GM21367 (cell line): ENCODE results near the gene MOV10.

Source experiments
- ATAC-seq: cut with Tn5 transposase; IDR thresholded peaks from one replicate; pipeline ENCODE4 v1.9.1; 2021; ENCODE audit not compliant: unreplicated experiment

The MOV10 gene

GRCh38 chr1:112673592-112674439, 643 bp upstream of the MOV10 start:
- ATAC-seq, result no peak

GRCh38 chr1:112674986-112675727, 698 bp downstream of the MOV10 start:
- ATAC-seq, result no peak

- no peak for ATAC-seq
Measured at GRCh38 chr1:112675728-112676381, 1.4 kb downstream of the MOV10 start.

DNA sequence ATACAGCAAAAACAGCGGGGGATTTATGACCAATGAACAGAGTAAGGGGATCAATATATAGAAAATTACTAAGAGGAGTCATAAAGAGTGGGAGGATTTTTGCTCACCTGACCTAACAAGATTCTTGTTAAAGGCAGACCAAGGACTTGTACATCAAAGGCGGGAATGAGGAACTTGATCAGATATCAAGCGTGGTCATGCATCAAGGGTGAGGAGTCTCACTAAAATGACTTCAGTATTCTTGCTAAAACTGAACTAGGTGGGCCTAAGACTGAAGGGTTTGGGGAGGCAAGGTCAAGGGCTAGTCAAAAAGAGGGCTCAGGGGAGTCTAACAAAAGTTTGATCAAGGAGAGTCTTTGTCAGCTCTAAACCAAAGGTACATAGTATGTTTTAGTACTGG, 2.1 kb downstream of the MOV10 start:
- ATAC-seq, result no peak

GRCh38 chr1:112677501-112677900, 3.0 kb downstream of the MOV10 start:
- no peak for ATAC-seq

DNA sequence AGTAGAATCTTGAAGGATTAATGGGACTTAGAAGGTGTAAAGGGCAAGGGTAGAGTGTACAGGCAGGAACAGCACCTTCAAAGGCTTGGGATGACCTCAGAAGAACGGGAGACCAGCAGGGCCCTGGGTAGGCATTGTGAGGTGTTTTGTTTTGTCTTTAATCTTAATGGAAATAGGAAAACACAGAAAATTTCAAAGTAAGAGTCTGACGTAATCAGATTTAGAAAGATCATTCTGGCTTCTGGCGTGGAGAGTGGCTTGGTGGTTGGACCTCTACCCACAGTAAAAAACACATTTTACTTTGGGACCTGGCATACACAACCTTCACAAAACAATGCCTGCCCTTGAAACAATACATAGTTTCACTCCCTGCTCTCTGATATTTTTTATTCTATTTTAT, 4.1 kb downstream of the MOV10 start:
- ATAC-seq, result no peak

GRCh38 chr1:112685913-112686312, 11.5 kb downstream of the MOV10 start:
- no peak for ATAC-seq

DNA sequence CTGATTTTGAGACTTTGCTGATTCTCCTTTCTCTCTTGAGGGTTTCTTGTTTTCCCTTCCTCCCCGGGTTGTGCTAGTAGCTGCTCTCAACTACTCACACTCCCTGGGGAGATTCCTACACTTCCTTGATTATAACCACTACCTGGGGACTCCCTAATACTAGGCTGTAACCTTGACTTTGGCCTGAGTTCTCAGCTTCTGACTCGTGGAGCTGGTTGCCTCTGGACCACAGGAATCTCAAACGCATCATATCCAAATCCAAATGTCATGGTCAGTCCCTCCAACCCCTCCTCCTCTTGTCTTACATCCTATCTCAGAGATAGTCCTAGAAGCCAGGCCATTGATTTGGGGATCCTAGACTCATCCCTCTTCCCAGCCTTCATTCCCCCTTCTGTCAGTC, 12.0 kb downstream of the MOV10 start:
- ATAC-seq, result no peak

DNA sequence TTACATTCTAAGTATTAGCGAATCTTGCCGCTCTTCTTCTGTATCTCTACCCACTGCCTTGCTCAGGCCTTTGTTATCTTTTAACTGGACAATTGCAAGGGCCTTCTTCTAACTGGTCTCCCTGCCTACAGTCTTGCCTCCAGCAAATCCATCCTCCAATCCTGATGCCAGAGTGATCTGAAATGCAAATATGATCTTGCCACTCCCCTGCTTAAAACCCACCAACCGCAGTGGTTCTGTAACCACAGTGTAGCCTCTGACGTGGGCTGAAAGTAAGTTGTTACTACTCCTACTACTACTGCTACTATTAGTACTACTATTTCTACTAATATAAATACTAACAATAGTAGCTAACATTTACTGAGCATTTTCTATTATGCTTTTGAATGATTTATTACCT, 12.4 kb downstream of the MOV10 start:
- ATAC-seq, result no peak

DNA sequence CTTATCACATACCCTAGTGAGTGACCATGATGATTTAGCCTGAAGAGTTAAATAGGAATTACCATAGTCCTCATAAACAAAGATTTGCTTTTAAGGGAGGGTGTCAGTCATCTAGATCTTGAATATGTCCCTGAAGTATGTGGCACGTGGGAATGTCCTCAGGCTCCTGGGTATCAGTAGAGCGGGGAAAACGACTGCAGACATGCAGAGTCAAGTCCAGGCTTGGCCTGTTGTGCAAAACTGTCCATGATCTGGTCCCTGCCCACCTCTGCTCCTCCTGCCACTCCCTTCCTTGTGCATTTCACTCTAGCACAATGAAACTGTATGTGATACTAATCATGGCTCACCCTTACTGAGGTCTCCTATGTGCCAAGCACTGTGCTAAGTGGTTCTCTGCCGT, 12.9 kb downstream of the MOV10 start:
- no peak for ATAC-seq

DNA sequence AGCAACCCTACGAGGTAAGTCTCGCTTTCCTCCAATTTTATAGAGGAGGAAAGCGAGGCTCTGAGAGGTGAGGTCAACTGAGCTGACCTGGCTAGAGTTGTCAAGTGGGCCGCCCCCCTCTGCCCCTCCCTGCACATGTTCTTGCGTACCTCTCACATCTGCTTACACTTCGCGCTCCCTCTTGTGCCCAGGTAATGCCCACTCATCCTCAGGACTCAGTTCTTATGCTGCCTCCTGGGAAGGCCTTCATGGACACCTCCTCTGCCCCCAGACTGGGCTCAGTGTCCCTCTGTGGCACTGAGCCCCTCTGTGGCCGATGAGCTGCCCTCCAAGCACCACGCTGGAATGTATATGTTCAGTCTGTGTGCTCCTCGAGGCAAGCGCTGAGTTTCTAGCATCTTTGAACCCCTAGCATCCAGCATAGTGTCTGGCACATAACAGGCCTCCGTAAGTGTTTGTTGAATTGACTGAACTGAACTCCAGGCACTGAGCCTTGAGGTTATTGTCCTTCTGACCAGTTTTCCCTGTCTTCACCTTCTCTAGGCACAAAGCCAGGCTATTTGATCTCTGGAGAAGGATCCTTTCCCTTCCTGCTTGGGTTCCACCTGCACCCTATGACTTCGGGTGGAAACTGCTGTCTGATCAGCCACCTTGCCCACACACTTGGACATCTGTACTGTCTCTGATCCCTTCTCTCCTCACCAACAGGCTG, 13.5 kb downstream of the MOV10 start:
- no peak for ATAC-seq

GRCh38 chr1:112688781-112689193, 14.3 kb downstream of the MOV10 start:
- no peak for ATAC-seq

GRCh38 chr1:112689196-112689841, 14.9 kb downstream of the MOV10 start:
- ATAC-seq, result no peak

DNA sequence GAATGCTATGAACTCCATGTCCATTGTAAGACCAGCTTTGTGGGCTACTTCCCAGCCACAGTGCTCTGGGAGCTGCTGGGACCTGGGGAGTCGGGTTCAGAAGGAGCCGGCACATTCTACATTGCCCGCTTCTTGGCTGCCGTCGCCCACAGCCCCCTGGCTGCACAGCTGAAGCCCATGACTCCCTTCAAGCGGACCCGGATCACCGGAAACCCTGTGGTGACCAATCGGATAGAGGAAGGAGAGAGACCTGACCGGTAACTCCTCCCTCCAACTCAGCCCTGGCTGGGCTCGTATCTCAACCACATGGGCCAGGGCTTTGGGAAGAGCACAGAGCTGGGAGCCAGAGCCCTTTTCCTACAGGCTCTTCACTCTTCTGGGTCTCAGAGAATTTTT, 15.4 kb downstream of the MOV10 start:
- no peak for ATAC-seq

DNA sequence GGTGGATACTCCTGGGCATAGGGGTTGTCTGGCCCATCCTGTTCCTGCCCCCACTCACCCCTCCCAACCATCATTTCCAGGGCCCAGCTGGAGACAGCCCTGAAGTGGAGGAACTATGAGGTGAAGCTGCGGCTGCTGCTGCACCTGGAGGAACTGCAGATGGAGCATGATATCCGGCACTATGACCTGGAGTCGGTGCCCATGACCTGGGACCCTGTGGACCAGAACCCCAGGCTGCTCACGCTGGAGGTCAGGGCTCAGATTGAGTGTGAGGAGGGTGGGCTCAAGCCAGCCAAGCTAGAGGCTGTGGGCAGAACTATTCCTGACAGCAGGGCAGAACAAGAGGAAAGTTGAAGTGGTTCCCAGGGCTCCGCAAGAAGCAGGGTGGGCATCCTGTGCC, 18.2 kb downstream of the MOV10 start:
- ATAC-seq, result no peak

- ATAC-seq, result no peak
Measured at GRCh38 chr1:112693821-112694220, 19.4 kb downstream of the MOV10 start.

DNA sequence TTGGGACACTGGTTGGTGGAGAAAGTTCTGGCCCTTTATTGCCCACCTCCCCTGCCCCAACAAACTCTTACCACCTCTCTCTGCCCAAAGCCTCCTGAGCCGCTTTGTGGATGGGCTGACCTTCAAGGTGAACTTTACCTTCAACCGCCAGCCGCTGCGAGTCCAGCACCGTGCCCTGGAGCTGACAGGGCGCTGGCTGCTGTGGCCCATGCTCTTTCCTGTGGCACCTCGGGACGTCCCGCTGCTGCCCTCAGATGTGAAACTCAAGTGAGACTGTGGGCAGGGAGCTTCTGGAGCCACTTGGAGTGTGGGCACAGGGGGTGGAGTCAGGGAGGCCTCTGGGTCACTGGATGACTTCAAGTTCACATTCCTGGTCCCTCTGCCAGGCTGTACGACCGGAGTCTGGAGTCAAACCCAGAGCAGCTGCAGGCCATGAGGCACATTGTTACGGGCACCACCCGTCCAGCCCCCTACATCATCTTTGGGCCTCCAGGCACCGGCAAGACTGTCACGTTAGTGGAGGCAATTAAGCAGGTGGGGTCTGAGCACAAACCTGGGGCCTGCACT, 20.0 kb downstream of the MOV10 start:
- ATAC-seq, result no peak

DNA sequence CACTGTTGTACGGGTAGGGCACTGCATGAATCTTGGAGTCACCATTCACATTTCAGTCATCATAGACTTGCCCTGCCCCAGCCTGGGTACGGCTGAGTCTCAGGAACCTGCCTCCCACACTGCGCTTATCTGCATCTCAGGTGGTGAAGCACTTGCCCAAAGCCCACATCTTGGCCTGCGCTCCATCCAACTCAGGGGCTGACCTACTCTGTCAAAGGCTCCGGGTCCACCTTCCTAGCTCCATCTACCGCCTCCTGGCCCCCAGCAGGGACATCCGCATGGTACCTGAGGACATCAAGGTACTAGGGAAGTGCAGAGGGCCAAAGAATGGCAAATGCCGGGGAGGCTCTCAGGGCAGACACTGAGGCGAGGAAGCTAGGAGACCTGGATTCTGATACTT, 20.8 kb downstream of the MOV10 start:
- no peak for ATAC-seq

DNA sequence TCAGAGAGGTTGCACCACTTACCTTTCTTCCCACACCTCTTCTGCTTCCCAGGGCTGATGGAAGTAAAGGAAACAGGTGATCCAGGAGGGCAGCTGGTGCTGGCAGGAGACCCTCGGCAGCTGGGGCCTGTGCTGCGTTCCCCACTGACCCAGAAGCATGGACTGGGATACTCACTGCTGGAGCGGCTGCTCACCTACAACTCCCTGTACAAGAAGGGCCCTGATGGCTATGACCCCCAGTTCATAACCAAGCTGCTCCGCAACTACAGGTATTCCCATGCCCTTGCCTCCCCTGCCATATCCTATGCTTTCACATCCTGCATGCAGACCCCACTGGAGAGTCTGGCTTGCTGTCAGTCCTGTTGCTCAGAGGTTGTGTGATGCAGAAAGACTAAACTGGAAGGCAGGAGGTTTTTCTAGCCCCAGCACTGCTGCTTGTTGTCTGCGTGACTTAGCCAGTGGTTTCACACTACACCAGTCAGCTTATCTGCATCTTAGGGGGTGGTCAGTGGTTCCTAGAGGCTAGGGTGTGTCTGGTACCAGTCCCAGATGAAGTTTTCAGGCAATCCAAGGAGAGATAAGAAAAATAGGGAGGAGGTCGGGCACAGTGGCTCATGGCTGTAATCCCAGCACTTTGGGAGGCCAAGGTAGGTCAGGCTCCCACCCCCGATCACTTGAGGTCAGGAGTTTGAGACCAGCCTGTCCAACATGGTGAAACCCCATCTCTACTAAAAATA, 22.3 kb downstream of the MOV10 start:
- no peak for ATAC-seq

DNA sequence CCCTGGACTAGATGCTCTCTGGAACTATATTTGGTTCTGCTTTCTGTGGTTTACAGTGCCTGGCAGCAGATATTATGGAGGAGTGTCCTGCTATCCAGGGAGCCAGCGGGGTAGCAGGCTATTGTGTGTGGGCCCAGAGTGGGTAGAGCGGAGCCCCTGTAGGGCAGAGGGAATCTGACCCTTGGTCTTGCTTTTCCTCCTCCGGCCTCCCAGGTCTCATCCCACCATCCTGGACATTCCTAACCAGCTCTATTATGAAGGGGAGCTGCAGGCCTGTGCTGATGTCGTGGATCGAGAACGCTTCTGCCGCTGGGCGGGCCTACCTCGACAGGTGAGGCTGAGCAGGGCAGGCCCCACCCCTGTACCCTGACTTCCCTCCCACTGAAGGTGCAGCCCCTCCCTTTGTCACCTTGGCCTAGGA, 23.3 kb downstream of the MOV10 start:
- no peak for ATAC-seq
